Subcutaneous adipose tissue (tissue), 4 donors: ENCODE results near the gene CBX1. TPM values are rescaled to one million over a fixed set of nuclear protein-coding genes. Genes with fewer than 3 reads are reported as not detected.

ENCODE experiments used
- CTCF ChIP-seq: fragments of 450-650 bp; IDR thresholded peaks from one replicate; pipeline ENCODE4 v1.5.1; 2016; ENCODE audit warnings: low read depth, mild to moderate bottlenecking, control low read depth, antibody characterized with exemption, moderate library complexity
- total RNA-seq, 4 donors: library from RNA; depleted of rRNA; stranded (reverse); fragments of >200 nt; gene quantifications; one replicate each; pipeline ENCODE4 v1.1.0, GENCODE V29; 2016

CBX1 gene
- total RNA-seq, 4 donors from 2014 or later, result 21.1 to 32.8 (median 27.9) TPM

- no peak for TF ChIP-seq CTCF
Observed at GRCh38 chr17:48122665-48123045, 21.4 kb upstream of the CBX1 start.

GRCh38 chr17:48121923-48122664, 20.8 kb upstream of the CBX1 start:
- TF ChIP-seq CTCF, result no peak

GRCh38 chr17:48113201-48113676, 12.0 kb upstream of the CBX1 start:
- TF ChIP-seq CTCF, result no peak

GRCh38 chr17:48111937-48112241, 10.6 kb upstream of the CBX1 start:
- no peak for TF ChIP-seq CTCF

GRCh38 chr17:48110761-48111160, 9.5 kb upstream of the CBX1 start:
- no peak for TF ChIP-seq CTCF

GRCh38 chr17:48107137-48108055, 6.1 kb upstream of the CBX1 start, which contains the start of gene SNX11:
Gene SNX11, plus strand, starts transcription at chr17:48107766. Its CDS starts 4,278 bp downstream, at chr17:48112044.
- TF ChIP-seq CTCF, result no peak

GRCh38 chr17:48106802-48107136, 5.5 kb upstream of the CBX1 start:
- TF ChIP-seq CTCF, result no peak
